NCI-H748 treated with DMSO at 0.1 percent for 48 hours (cell line): ENCODE measurements around the gene TULP3.
A peak's percentile ranks its signal among the peaks of the same experiment; 100 is the strongest.

ENCODE experiments used
- DNase-seq: peaks from one replicate; lab custom pipeline; 2025; lab: John Stamatoyannopoulos, UW

Gene TULP3

DNA sequence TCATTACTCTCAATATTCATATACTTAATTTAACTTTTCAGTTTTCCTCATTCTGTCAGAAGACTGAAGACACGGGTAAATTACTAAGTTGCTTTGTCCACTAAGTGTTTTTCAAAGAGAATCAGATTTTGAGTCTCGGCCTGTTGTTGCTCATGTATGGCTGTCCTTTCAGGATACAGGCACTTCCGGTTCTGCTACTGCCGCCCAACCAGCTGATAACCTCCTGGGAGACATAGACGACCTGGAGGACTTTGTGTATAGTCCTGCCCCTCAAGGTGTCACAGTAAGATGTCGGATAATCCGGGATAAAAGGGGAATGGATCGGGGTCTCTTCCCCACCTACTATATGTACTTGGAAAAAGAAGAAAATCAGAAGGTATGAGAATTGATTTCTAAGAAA, 40.2 kb downstream of the TULP3 start:
- DNase-seq, result no peak

GRCh38 chr12:2933586-2933985, 42.9 kb downstream of the TULP3 start:
- DNase-seq, result no peak

DNA sequence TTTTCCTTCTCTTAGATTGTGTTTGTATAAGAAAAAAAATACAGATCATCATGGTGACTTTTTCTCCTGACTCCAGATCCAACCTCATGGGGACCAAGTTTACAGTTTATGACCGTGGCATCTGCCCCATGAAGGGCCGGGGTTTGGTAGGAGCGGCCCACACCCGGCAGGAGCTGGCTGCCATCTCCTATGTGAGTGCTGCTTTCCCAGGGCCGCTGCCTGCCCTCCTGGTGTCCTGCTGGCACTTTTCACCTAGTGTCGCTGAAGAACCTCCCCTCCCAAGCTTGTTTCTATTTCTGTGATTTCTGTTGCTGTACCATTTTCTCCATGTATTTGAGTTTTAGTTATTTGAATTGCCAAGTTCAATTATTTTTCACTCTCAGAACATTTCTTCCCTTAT, 43.7 kb downstream of the TULP3 start:
- no peak for DNase-seq

- DNase-seq, result no peak
These were observed 45.6 kb downstream of the TULP3 start for GRCh38 chr12:2936301-2936700.

DNA sequence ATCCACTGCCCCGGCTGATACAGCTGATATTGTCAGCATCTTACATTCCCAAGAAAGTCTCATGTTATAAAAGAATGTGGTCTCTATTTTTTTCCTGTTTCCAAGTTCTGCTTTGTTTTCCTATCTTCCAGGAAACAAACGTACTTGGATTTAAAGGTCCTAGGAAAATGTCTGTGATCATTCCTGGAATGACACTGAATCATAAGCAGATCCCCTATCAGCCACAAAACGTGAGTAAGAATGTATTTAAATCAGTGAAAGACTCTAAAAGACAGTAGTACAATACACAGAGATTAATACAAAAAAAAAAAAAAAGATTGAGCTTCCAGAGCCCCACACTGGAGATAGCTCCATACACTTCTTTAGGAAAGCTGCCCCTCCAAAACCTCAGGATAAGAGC, 46.8 kb downstream of the TULP3 start:
- no peak for DNase-seq

- no peak for DNase-seq
These were observed 48.5 kb downstream of the TULP3 start for GRCh38 chr12:2939191-2939590.

DNA sequence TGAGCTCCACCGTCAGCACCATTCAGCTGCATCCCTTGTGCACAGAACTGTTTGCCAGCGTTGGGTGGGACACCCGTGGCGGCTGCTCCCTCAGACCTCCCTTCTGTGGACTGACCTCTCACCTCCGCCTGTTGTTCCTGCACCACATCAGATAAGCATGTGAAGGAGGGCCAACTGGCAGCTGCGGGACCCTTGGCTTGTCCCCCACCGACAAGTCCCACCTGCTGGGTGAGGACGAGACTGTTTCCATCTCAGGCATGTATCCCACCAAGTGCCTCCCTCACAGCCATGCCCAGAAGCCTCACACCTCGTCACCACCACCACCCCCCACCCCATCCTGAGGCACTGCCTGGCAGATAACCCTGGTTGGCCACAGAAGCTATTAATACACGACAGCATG, 49.9 kb downstream of the TULP3 start:
- no peak for DNase-seq

GRCh38 chr12:2941524-2941923, 50.8 kb downstream of the TULP3 start:
- DNase-seq, result no peak

DNA sequence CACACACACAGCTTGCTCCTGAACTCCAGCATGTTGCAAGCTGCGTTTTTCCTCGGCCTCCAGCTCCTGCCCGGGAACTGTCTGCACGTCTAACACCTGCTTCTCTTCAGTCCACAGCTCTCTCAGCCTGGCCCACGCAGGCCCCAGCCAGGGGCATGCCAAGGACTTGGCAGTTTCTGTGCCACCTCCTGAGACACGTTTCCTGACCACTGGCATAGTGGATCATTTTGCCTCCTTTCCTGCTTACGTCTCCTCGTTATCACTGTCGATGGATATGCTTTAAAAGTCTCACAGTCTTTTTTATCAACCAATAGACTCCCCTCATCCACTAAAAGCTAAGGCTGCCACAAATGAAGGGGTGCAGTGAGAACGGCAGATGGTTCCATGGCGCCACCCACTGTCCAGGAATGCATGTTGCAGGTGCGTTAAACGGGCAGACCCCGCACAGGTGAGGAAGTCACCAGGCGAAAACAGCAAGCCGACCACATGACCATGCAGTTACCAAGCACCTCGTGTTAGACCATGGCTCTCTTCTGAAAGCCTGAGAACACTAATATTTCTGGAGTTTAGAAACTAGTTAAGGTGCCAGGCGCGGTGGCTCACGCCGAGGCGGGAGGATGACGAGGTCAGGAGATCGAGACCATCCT, 53.8 kb downstream of the TULP3 start:
- peak; percentile 4 for DNase-seq

- DNase-seq, result no peak
These were observed 58.7 kb downstream of the TULP3 start for GRCh38 chr12:2949411-2949810.

- DNase-seq, result no peak
These were observed 65.2 kb downstream of the TULP3 start for GRCh38 chr12:2955888-2956287.

- no peak for DNase-seq
These were observed 67.2 kb downstream of the TULP3 start for GRCh38 chr12:2957816-2958431.

GRCh38 chr12:2958432-2959191, 67.9 kb downstream of the TULP3 start:
- no peak for DNase-seq

GRCh38 chr12:2959192-2959504, 68.5 kb downstream of the TULP3 start, which contains the start of gene TEAD4:
Gene TEAD4 (plus strand): TSS chr12:2959397.
- DNase-seq, result no peak

DNA sequence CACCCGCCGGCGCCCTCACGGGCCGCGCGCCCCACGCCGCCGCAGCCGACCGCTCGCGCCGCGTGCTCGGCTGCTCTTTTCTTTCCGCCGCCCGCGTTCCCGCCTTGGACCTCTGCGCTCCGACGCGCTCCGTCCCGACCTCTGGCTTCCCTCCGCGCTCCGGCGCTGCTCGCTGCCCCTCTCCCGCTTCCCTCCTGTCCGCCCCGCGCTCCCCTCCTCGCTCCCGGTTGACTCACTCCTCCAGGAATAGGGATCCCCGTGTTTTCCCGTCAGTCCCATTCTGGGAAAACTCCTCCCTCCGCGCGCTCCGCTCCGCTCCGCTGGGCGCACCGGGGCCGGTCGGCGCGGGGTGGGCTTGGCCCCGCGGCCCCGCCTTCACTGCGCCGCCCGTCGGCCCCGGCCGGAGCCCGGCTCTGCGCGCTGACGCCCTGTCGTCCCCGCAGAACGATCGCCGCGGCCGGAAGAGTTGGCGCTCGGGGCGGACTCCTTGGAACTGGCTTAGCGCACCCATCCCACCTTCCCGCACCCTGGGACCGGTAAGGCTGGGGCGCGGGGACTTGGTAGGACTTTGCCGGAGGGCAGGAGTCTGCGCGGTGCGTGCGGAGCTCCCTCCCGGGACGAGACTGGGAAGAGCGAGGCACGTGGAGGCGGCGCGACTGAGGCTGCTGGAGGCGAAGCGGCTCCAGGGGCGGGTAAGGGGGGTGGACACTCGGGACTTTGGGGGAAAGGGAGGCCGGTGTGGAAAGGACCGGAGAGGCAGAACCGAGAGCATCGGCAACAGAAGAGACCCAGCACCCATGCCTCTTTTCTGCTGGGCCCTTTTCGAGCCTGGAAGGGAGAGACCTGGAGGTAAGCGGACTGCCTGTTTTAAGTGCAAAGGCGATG, 69.1 kb downstream of the TULP3 start:
- DNase-seq, result no peak

DNA sequence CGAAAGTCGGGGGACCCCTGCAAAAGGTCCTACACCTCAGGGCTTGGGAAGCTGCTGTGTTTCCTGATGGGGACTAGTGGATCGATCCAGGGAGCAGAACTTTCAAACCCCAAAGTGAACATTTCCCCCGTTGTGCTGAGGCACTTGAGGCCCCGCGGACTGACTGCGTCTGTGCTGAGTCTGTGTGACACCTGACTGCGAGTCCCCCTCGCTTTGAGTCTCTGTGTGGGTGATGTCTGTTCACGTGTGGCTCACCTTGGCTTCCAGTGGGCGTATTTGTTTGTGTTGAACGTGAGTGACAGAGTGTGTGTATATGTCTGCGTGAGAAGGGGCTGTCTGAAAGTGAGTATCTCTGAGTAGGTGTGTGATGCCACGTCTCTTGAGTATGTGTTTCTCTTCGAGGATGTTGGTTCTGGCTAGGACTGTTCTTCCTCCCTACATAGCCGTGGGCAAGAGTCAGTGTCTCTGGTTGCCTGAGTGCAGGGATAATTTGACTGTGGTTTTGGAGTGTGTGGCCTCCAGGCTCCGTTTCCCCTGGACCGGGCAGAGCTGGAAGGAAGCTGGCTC, 69.8 kb downstream of the TULP3 start:
- no peak for DNase-seq

DNA sequence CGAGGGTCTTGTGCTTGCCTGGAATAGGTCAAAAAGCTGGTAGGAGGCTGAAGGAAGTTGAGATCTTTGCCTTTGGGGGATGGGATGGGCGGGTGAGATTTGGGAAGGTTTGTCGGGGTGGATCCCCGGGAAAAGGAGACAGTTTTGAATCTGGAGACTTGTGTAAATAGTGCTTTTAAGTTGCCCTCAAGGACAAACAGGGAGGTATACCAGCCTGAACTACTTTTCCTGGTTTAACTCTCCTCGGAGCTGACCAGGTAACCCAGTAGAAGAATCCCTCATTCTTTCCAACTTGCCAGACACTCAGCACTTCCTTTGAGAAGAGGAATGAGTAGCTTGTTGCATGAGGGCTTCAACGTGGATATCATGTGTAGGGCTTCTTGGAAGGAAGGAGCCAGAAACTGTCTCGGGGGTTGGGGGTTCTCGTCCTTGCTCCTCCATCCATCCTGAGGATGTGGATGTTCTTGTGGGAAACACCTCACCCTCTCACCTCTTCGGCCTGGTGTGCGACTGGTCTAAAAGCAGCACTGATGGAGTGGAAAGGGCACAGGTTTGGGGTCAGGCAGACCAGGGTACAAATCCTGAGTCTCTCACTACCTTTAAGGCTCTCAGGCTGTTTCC, 70.4 kb downstream of the TULP3 start:
- no peak for DNase-seq

GRCh38 chr12:2961705-2962104, 71.0 kb downstream of the TULP3 start:
- DNase-seq, result no peak

DNA sequence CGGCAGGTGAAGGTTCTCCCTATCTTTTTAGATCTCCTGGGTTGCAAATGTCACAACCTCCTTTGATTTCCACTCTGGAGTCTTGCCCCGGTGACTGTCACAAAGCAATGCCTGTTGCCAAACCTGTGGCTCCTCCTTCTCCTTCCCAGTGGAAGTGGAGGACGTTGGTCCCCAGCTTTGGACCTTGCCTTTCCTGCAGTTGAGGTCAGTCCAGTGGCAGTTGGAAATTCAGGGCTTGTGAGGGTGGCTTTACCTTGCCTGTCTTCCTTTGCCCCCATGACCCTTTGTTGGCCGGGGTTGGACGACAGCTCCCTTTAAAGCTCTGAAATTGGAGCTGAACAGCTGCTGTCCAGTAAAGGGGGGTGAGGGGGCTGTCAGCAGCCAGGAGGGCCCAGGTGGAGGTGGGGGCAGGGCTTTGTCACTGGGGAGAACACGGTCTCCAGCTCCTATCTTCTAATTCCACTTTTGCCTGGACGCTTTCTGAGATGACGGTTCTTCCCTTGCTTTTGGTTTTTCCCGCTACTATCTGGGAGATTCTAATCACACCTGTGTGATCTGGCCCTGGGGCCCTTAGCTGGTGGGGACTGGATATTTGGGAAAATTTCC, 72.6 kb downstream of the TULP3 start:
- DNase-seq, result no peak

DNA sequence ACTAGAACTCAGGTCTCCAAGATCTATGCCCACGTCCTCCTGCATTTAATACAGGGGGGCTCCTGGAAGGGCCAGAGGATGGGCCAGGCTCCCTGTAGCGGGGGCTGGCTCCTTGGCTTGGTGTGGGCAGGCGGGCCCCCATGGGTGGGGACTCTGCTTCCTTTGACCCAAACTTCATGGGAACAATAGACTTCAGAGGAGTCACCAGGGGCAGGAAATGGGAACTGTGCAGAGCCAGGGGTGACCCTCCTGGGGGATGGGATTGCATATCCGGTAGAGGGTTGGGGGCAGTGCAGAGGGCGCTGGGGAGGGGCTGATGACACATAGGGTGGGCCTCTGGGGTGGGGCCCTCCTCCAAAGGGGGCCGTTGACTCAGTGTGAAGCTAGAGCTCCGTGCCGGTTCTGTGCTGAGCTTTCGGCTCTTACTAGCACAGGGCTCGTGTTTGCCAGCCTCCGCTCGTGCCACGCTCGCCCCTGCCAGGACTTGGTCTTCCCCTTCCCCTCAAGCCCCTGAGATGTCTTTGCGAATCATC, 73.1 kb downstream of the TULP3 start:
- DNase-seq, result no peak

DNA sequence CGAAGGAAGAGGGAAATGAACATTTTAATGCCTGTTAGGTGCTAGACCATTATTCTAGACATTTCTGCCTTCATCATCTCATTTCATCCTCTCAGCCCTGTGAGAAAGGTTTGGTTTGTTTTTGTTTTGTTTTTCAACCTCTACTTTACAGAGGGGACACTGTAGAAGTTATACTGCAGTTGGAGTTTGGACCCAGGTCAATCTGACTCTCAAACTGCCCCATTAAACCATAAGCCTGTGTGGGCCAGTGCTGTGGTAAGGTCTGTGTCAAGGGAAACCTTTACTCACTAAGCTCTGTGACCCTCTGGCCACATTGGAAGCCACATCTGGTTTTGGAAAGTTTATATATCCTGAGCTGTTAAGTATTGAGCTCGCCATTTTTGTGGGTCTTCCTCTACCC, 77.0 kb downstream of the TULP3 start:
- no peak for DNase-seq
